ENCODE results near the gene EXOC1.

DNA sequence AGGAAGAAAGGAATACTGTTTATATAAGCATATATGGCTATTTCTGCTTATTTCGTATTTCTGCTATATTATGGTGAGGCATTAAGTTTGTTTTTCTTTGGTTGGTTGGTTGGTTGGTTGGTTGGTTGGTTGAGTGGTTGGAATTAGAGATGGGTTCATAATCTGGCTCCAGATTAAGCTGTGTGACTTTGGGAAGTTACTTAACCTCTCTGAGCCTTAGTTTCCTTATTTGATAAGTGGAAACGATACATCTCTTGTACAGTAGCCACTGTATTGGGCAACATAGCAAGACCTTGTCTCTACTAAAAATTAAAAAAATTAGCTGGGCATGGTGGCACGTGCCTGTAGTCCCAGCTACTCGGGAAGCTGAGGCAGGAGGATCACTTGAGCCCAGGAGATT, 49.2 kb downstream of the EXOC1 start:
- TF ChIP-seq, protein P1, sequence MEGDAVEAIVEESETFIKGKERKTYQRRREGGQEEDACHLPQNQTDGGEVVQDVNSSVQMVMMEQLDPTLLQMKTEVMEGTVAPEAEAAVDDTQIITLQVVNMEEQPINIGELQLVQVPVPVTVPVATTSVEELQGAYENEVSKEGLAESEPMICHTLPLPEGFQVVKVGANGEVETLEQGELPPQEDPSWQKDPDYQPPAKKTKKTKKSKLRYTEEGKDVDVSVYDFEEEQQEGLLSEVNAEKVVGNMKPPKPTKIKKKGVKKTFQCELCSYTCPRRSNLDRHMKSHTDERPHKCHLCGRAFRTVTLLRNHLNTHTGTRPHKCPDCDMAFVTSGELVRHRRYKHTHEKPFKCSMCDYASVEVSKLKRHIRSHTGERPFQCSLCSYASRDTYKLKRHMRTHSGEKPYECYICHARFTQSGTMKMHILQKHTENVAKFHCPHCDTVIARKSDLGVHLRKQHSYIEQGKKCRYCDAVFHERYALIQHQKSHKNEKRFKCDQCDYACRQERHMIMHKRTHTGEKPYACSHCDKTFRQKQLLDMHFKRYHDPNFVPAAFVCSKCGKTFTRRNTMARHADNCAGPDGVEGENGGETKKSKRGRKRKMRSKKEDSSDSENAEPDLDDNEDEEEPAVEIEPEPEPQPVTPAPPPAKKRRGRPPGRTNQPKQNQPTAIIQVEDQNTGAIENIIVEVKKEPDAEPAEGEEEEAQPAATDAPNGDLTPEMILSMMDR (IDR thresholded peaks at IDR 0.05 in 4 of 5, conservative IDR thresholded peaks at IDR 0.05 in 1 of 5), result no peak
- TF ChIP-seq POLR2A (IDR thresholded peaks at IDR 0.05), result no peak
